ENCODE results near the gene AAGAB.
"Not testable (repeated sequence)": the region's sequence is repeated elsewhere in the genome, so short reads cannot be mapped to it uniquely, and the experiment has no call there.

Gene AAGAB, protein sequence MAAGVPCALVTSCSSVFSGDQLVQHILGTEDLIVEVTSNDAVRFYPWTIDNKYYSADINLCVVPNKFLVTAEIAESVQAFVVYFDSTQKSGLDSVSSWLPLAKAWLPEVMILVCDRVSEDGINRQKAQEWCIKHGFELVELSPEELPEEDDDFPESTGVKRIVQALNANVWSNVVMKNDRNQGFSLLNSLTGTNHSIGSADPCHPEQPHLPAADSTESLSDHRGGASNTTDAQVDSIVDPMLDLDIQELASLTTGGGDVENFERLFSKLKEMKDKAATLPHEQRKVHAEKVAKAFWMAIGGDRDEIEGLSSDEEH

DNA sequence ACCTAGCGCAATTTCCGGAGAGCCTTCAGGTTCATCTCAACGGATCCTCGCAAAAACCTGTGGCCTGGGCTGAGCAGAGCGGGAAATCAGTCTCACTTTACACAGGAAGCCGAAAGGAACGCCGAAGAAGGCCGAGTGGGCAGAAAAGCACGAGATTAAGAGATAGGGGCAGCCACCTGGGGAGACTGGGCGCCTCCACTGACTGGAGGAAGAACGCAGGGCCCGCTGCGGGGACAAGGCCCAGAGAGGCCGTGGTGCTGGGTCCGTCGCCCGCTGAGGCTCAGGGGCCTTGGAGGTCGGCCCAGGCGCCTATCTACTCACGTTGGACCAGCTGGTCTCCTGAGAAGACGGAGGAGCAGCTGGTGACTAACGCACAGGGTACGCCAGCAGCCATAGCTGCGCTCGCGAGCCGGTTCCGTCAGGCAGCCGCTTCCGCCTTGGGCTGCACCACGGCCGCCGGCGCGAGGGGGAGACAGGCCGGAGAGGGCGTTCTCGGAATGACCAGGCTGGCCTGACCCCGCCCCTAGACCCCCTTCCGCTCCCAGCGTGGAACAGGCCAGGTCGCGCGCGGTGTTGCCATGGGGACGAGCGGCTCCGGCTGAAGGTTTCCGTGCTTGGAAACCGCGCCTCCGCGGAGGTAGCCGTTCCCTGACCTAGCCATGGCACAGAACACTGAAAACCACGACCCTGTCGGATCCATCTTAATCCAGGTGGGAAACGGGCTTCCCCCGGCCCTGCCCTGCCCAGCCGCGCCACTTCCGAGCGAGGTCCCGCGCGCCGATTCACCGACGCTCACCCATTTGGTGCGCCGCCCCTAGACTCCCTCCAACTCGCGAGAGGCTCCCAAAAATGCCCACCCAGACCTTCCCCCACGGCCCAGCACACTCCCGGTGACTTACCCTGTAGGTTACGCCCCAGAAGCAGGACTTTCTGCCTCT, at the start of gene AAGAB, which contains the start of gene IQCH:
Gene AAGAB (minus strand): TSS at position 424 of the 938 bp plus-strand sequence. CDS start 30 bp downstream, at position 394.
Gene IQCH (plus strand): TSS at position 549 of the 938 bp plus-strand sequence. CDS start 111 bp downstream, at position 660.
- peak; percentile 96 for DNase-seq (ENCODE audit: low read depth)

DNA sequence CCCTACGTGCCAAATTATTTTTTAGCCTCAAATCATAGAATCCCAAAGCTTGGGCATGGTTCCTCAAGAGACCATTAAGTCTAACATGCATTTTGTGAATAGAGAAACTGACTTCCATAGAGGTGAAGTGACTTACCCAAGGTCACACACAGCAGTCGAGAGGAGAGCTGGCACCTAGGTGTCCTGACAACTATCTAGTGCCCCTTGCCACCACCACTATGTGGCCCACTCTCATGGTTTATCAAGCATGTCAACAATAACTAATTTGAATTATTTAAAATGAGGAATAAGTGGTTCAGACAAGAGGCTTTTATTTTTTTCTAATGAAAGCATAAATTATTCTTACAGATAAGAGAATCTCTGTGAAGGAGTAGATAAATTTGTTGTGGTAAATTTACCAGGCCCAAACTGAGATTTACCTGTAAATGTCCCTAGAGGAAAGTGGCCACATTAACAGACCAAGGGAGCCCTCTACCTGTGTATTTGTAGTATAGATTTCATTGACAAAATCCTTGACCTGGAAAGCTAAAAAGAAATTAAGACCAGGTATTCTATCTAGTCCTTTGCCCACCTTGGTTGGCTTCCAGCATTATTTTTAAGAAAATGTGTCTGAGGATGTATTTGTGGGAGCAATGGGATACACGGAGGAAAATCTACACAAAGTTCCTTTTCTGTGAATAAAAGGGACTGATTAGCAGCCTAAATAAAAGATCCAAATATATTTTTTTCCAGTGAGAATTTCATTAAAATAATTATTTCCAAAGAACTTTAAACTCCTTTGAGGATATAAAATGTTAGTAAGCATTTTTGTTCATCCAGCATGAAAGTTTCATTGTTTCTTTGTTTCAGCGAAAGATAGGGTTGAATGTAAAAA, 49.3 kb upstream of the AAGAB start:
- DNase-seq (ENCODE audit: low read depth), result no peak

DNA sequence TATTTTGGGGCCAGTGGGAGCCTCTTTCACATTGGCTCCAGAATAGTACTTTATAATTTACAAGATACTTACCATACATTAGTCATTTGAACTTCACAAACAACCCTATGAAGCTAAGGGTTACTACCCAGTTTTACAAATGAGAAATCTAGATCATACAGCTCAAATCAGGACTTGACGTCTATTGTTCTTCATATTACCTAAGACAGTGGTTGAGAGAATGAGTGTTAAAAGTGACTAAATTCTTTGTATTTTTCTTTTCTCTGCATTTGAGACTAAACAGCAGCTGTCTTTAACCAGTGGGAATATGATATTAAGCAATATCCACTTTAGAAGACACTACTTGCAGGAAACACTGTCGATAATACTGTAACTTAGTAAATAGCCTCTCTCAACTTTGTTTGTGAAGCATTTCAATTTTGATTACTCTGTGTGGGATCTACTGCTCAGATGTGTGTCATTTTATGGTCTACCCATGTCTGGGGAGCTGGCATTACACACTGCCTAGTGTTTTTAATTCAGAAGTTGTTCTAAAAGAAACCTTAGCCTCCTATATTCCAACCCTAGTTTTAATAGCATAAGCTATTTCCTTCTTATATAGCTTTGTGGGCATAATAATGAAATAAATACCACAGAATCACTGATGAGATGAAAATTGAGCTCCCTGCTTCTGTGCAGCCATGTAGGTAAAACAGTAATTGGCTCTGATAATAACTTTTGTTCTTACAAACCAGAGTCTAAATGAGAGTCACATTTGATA, 46.0 kb upstream of the AAGAB start:
- DNase-seq (ENCODE audit: low read depth), result no peak

DNA sequence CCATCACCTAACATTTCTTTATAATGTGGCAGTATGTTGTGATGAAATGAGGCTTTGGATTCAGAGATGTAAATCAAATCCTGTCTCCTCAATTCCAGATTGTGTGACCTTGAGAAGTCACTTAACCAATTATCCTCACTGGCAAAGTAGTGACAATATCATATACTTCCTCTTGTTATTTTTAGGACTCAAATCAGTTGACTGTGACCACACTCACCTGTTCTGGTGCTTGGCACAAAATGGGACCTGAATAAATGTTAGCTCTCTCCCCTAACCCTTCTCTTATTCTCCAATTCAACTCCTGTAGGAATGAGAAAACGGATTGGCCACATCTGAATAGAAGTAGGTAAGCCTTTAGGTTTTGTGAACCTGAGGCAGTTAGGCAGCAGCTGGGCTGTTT, 42.2 kb upstream of the AAGAB start:
- no peak for DNase-seq (ENCODE audit: low read depth)

DNA sequence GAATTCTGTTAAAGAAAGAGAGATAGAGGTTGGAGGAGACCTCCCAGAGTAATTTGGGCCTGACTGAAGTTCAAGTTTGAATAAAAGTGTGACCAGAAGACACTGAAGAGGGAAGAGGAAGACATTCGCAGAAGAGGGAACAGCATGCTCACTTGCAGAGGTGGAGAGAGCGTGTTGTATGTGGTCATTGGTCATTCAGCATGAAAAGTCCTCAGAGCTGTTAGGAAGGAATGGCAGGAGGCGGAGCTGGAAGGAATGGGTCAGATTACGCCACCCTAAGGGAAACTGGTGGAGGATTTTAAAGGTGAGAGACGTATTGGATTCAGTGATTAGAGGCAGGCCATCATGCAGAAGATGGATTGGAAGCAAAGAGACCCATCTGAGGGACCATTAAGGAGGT, 41.7 kb upstream of the AAGAB start:
- no peak for DNase-seq (ENCODE audit: low read depth)

DNA sequence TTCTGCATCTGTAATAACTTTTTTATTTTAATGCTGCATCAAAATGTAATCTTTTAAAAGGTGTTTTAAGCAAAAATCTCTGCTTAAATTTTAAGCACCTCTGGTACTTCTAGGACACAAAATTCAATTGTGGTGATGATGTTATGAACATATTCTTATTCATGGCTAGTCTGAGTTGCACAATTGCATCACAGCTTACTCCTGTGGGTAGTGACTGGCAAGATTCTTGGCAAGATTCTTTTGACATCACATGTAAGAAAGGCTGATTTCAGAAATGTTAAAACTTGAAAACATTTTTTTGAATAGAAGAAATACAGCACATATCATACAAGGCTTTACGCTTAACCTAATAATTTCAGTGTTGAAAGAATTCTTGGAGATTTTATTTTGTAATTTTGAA, 35.9 kb upstream of the AAGAB start:
- no peak for DNase-seq (ENCODE audit: low read depth)

DNA sequence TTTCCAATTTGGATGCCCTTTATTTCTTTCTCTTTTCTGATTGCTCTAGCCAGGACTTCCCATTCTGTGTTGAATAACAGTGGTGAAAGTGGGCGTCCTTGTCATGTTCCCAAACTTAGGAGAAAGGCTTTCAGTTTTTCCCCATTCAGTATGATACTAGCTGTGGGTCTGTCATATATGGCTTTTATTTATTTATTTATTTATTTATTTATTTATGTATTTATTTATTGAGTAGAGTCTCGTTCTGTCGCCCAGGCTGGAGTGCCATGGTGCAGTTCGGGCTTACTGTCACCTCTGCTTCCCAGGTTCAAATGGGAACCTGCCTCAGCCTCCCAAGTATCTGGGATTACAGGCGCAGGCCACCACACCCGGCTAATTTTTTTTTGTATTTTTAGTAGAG, 31.9 kb upstream of the AAGAB start:
- not testable (repeated sequence) for DNase-seq (ENCODE audit: low read depth)

DNA sequence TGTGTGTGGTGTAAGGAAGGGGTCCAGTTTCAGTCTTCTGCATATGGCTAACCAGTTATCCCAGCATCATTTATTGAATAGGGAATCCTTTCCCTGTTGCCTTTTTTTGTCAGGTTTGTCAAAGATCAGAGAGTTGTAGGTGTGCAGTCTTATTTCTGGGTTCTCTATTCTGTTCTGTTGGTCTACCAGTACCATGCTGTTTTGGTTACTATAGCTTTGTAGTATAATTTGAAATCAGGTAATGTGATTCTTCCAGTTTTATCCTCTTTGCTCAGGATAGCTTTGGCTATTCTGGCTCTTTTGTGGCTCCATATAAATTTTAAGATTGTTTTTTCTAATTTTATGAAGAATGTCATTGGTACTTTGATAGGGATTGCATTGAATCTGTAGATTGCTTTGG, 31.2 kb upstream of the AAGAB start:
- DNase-seq (ENCODE audit: low read depth), result not testable (repeated sequence)

DNA sequence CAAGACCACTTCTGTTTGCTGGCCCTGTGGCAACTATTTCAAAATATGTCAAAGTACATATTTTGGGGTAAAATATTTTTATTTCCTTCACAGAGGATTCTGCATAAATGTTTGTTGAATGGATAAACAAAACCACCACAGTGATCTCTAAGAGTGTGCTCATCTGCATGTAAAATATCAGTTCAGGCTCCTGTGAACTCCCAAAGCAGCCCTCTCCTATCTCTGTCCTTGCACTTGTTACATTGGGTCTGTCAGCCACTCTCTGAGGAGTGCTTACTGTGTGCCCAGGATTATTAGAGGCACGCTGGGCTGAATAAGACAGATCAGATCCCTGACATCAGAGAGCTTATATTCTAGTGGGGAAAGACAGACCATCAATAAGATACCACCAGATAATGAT, 27.3 kb upstream of the AAGAB start:
- no peak for DNase-seq (ENCODE audit: low read depth)

DNA sequence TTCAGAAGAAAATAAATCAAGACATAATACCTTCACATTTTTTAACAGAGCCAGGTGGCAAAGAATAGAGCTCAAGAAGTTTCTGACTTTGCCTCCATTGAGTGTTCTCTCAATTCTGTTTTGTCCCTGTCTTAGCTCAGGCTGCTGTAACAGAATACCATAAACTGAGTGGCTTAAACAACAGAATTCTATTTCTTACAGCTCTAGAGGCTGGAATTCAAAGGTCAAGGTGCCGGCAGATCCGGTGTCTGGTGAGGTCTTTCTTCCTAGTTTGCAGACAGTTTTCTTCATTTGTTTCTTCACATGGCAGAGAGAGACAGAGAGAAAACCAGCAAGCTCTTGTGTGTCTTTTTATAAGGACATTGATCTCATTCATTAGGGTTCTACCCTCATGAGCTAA, 25.8 kb upstream of the AAGAB start:
- DNase-seq (ENCODE audit: low read depth), result no peak

DNA sequence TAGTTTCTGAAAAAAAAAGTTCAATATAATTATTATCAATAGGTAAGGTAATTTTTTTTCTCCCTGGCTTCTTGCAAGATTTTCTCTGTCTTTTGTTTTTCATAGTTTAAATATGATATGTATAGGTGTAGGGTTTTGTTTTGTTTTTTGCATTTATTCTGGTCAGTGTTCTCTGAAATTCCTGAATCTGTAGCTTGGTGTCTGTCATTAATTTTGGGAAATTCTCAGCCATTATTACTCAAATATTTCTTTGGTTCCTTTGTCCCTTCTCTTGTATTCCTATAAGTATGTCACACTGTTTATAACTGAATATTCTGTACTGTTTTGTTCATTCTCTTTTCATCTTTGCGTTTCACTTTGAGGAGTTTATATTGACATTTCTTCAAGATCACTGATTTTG, 22.2 kb upstream of the AAGAB start:
- no peak for DNase-seq (ENCODE audit: low read depth)

DNA sequence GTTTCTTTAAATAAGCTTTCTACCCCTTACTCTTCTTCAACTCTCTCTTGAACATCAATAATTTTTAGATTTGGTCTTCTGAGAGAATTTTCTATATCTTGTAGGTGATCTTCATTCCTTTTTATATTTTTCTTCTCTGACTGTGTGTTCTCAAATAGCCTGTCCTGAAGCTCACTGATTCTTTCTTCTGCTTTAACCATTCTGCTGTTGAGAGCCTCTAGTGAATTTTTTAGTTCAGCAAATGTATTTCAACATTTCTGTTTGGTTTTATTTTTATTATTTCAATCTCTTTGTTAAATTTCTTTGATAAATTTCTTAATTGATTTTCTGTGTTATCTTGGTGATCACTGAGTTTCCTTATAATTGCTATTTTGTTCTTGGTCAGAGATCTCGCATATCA, 19.8 kb upstream of the AAGAB start:
- DNase-seq (ENCODE audit: low read depth), result no peak

DNA sequence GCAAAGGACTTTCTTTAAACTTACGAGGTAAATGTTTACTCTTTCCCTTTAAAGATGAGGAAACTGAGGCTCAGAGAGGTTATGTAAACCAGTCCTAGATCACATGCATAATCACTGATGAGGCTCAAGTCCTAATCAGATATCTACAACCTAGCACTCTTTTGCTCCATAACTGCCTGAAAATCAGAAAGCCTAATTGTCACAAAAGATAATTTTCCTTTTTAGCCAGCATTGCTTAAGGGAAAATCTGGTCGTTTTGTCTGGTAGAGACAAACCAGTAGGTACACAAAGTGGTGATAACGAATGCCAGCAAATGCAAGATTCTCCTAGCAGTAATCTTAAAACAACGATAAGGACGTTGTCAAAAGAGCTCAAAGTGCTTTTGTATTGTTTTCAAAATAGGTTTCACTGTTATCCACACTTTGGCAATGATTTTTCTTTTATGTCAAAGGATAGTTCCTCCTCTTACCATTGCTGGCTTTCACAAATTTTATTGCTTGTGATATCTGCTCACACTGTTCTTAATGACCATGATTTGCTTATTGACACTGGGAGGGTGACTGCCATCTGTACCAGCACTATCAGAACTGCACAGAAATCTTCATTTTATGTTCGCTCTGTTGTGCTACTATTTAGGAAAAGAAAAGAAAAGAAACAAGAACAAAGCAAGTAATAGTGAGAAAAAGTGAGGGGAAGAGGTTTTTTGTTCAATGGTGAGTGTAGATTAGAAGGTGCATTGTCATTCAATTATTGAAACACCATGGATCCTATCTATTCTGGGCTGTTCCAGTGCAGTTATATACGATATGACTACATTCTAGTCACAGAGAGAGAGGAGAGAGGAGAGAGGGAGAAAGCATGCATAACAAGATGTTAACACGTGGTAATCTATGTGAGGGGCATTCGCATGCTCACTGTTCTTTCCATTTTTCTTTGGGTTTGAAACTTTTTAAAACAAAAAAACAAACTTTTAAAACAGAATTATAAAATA, 13.8 kb upstream of the AAGAB start:
- DNase-seq (ENCODE audit: low read depth), result no peak

DNA sequence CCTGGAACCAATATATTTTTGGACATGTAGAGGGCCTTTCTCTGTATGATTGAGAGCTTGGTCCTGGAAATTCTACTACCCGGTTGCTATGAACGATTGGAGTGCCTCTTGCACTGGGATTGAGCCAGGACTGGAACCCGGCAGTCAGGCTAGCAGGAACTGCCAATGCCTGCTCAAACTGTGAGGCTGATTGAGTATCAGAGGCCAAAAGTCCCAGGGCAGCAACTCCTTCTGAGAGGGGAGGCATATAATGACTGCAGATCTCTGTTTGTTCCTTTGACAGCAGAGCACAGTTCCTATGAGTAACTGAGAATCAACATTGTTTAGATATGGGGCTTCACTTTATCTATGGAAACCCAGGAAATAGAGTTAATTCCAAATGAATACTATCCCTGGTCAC, 13.0 kb upstream of the AAGAB start:
- no peak for DNase-seq (ENCODE audit: low read depth)

DNA sequence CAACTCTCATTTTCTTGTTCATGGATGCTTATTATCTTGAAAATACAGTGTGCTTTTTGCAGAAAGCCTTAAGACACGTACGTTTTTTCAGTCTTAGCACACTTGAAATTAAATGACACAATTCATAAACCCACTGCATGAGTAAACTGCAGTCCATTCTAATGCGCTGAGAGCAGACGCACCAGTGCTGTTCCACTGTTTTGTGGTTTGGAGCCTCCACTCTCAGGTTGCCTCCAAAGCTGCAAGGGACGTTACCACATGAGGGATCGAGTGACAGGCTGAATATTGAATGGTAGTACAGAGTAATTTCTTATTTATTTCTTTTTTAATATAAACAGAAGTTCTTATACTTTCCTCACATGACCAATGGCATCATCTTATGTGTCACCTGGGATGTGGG, 12.4 kb upstream of the AAGAB start:
- DNase-seq (ENCODE audit: low read depth), result no peak

DNA sequence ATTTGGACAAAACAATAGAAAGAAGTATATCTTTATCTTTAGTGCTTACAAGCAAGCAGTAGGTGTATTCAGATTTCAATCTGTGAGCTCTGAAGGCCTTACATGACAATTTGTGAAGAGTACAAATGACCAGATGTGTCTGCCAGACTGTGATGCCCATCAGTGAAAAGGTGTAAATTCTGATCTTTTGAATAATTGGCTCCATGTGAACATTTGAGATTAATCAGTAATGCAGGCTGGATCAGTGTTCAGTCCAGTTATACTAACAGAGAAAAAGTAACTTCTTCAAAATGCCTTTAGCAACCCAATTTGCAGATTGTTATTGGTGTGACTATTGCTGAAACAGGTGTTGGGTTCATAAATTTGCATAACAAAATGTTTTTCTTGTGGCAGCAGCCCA, 5.3 kb upstream of the AAGAB start:
- DNase-seq (ENCODE audit: low read depth), result no peak

DNA sequence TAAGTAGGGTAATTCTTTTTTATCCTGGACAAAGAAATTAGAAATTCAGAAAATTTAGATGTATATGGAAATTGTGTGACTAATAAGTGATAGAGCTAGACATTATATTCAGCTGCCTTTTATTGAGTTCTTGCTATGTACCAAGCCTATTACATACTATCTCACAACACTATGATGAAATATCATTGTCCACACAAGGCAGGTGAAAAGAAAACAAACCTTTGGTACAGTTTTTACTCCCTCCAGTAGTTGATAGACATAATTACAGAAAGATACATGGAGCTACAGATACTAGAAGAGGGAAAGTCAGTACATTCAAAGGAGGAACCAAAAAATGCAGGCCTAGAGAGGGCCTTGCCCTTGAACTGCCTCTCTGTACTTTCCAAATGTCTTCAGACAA, 4.9 kb upstream of the AAGAB start:
- no peak for DNase-seq (ENCODE audit: low read depth)

DNA sequence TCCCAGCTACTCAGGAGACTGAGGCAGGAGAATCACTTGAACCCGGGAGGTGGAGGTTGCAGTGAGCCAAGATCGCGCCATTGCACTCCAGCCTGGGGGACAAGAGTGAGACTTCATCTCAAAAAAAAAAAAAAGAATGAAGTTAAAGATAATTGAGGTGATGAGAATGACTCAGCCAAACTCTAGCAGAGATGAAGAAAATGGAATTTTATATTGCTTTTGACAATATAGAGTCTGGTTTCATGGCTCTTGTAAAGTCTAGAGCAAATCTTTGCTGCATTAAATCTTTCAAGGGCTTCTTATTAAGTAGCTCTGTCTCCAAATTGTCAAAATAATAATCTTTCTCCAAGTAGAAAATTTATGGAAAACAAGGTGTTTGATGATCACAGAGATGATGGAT, 4.0 kb upstream of the AAGAB start:
- DNase-seq (ENCODE audit: low read depth), result not testable (repeated sequence)

DNA sequence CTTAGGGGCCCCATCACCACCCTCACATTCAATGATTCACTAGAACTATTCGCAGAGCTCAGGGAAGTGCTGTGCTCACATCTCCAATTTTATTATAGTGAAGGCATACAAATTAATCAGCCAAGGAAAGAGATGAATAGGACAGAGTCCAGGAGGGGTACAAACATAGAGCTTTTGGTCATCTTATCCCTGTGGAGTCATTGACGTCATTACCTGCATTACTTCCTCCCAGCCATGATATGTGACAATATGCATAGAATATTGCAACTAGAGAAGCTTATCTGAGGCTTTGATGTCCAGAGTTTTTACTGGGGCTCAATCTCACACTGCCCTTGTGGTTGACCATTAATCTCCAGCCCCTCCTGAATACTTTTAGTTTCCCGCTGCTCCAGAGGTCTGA, 1.6 kb upstream of the AAGAB start:
- no peak for DNase-seq (ENCODE audit: low read depth)

DNA sequence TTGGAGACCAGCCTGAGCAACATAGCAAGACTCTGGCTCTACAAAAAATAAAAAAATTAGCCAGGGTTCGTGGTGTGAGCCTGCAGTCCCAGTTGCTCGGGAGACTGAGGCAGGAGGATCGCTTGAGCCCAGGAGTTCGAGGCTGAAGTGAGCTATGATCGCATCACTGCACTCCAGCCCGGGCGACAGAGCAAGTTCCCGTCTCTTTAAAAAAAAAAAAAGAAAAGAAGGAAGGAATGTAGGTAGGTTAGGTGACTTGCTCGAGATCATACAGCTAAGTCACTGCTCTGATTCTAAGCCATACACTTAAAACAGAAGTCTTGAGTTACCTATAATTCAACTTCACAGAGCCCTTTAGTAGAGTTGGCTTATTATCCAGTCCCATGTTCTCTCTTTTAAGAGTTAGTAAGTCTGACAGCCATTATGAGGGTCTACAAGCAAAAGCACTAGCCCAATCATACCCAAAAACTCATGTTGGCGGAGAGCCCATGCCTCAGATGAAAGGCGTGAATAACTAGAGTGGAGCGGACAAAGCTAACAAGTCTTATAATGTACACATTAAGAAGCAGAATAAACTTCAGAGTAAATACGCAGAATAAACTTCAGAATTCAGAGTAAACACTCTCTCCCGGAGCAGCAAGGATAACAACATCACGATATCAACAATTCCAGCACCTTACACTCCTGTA, 768 bp downstream of the AAGAB start:
- DNase-seq (ENCODE audit: low read depth), result no peak

Measured in stimulated activated CD8-positive, alpha-beta memory T cell treated with anti-CD3 and anti-CD28 coated beads, Interleukin-15, amount 100 ng/mL, for 1 hour (primary cell).